Mesendoderm (in vitro differentiated cells): ENCODE data around the gene BDKRB2. TPM values are rescaled to one million over a fixed set of nuclear protein-coding genes. Genes with fewer than 3 reads are reported as not detected.

Experiments
- DNase-seq: peaks from one replicate; pipeline ENCODE4 v3.0.0; 2013
- H2AK5ac ChIP-seq: 2 replicates; pipeline ENCODE4 v1.6.1; 2013; ENCODE audit warnings: low read length, inconsistent platforms
- H2BK120ac ChIP-seq: 2 replicates; pipeline ENCODE4 v1.6.1; 2013; ENCODE audit warnings: low read depth, mild to moderate bottlenecking, low read length, moderate library complexity, mixed read lengths
- H2BK15ac ChIP-seq: replicated peaks from 2 replicates; pipeline ENCODE4 v1.6.1; 2013; ENCODE audit warnings: low read depth, mild to moderate bottlenecking, moderate library complexity
- H2BK5ac ChIP-seq: 2 replicates; pipeline ENCODE4 v1.6.1; 2013; ENCODE audit warnings: low read length, inconsistent platforms
- H3K18ac ChIP-seq: 2 replicates; pipeline ENCODE4 v1.6.1; 2013; ENCODE audit warnings: mild to moderate bottlenecking, low read length, mixed read lengths
- H3K23ac ChIP-seq: one replicate; pipeline ENCODE4 v1.6.1; 2013; ENCODE audit warnings: low read length
- H3K27ac ChIP-seq: 2 replicates; pipeline ENCODE4 v1.5.1; 2013; ENCODE audit warnings: low read depth, mild to moderate bottlenecking, inconsistent platforms, low read length, moderate library complexity
- H3K27me3 ChIP-seq: 2 replicates; pipeline ENCODE4 v1.6.1; 2013; ENCODE audit warnings: low read length, control low read depth, mild to moderate bottlenecking, inconsistent platforms; ENCODE audit not compliant: insufficient read depth, poor library complexity
- H3K36me3 ChIP-seq: 2 replicates; pipeline ENCODE4 v1.6.1; 2013; ENCODE audit warnings: low read length, inconsistent platforms; ENCODE audit not compliant: control insufficient read depth, insufficient read depth
- H3K4ac ChIP-seq: one replicate; pipeline ENCODE4 v1.6.1; 2013; ENCODE audit warnings: low read depth, mild to moderate bottlenecking, low read length, moderate library complexity
- H3K4me1 ChIP-seq: 2 replicates; pipeline ENCODE4 v1.6.1; 2013; ENCODE audit warnings: low read depth, low read length, inconsistent platforms; ENCODE audit not compliant: control insufficient read depth
- H3K4me2 ChIP-seq: 2 replicates; pipeline ENCODE4 v1.6.1; 2013; ENCODE audit warnings: low read length
- H3K4me3 ChIP-seq: 2 replicates; pipeline ENCODE4 v1.5.1; 2013; ENCODE audit warnings: mild to moderate bottlenecking, low read length
- H3K56ac ChIP-seq: one replicate; pipeline ENCODE4 v1.6.1; 2013; ENCODE audit warnings: low read length
- H3K79me1 ChIP-seq: 2 replicates; pipeline ENCODE4 v1.6.1; 2013; ENCODE audit warnings: low read length, inconsistent platforms
- H3K79me2 ChIP-seq: 2 replicates; pipeline ENCODE4 v1.6.1; 2013; ENCODE audit warnings: mild to moderate bottlenecking, low read length; ENCODE audit not compliant: control insufficient read depth, insufficient read depth
- H3K9ac ChIP-seq: 2 replicates; pipeline ENCODE4 v1.6.1; 2013; ENCODE audit warnings: low read length, inconsistent platforms
- H4K5ac ChIP-seq: one replicate; pipeline ENCODE4 v1.6.1; 2013; ENCODE audit warnings: low read length
- H4K8ac ChIP-seq: one replicate; pipeline ENCODE4 v1.6.1; 2013; ENCODE audit warnings: low read depth, mild to moderate bottlenecking, control low read depth, low read length, moderate library complexity
- WGBS: extraction: QIAGEN DNeasy Blood & Tissue Kit; methylation state at CpG from one replicate; pipeline ENCODE4 v1.1.7; 2013; ENCODE audit warnings: low lambda C conversion rate, missing lambda C conversion rate; ENCODE audit not compliant: insufficient coverage; ENCODE audit errors: extremely low coverage; 5-methylcytosine and 5-hydroxymethylcytosine counted together
- polyA plus RNA-seq, 2 experiments: library from polyadenylated mRNA; stranded (reverse); fragments of 200-250 nt; gene quantifications; one replicate each; pipeline ENCODE4 v1.2.3, GENCODE V29; 2013

BDKRB2 gene
- 3.1 TPM for polyA plus RNA-seq (2013, experiment 1 of 2)
- 3.3 TPM for polyA plus RNA-seq (2013, experiment 2 of 2)

DNA sequence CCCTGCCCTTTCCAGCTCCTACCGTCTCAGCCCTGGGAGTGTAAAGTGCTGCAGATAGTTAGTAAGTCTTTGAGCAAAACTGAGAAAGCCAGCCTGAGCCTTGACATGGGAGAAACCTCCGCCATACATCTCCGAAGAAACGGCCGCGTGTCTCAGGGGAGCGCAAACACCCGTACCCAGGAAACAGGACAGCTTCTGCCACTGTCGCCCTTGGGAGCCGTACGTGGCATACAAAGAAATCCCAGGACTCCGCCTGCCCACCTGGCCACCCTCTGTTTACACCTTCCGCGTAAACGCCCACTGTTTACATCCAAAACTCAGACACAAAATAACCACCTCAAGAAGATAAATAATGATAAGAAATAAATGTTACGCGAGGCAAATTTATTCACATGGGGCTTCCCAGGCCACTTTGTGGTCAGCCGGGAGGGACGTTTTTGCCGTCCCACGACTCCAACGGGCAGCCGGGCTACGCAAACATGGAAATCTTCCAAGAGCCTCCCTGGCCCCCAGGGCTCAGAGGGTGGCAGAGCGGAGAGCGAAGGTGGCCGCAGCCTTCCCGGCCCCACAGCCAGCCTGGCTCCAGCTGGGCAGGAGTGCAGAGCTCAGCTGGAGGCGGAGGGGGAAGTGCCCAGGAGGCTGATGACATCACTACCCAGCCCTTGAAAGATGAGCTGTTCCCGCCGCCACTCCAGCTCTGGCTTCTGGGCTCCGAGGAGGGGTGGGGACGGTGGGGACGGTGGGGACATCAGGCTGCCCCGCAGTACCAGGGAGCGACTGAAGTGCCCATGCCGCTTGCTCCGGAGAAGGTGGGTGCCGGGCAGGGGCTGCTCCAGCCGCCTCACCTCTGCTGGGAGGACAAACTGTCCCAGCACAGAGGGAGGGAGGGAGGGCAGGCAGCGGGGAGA is at the start of gene BDKRB2:
Gene BDKRB2, plus strand, starts transcription at position 689 of the 908 bp plus-strand sequence. CDS start 32,269 bp downstream, outside the sequence.
- no peak within 1 kb of the TSS for H4K8ac ChIP-seq
- peak within 1 kb of the TSS; percentile 19 for H2BK120ac ChIP-seq
- H2BK15ac ChIP-seq, result no peak within 1 kb of the TSS
- H3K4me3 ChIP-seq, result peak within 1 kb of the TSS; percentile 64
- no peak within 1 kb of the TSS for H3K4ac ChIP-seq
- no peak within 1 kb of the TSS for H4K5ac ChIP-seq
- no peak within 1 kb of the TSS for H2BK5ac ChIP-seq
- peak within 1 kb of the TSS; percentile 80 for H3K23ac ChIP-seq
- peak; percentile 89 for DNase-seq
- peaks cover 2% of the 10 kb centered on the region for H3K79me1 ChIP-seq
- H3K4me2 ChIP-seq, result peak within 1 kb of the TSS; percentile 83
- H3K4me1 ChIP-seq, result peaks cover 7% of the 10 kb centered on the region
- H3K27me3 ChIP-seq, result no peaks in the 10 kb centered on the region
- no CpG with 5 or more reads among the region's 41 CpGs for WGBS
- H3K36me3 ChIP-seq, result no peaks in the 10 kb centered on the region
- peak within 1 kb of the TSS; percentile 72 for H3K9ac ChIP-seq
- H3K27ac ChIP-seq, result no peak within 1 kb of the TSS
- H2AK5ac ChIP-seq, result no peak within 1 kb of the TSS
- peak within 1 kb of the TSS; percentile 91 for H3K56ac ChIP-seq
- peak within 1 kb of the TSS; percentile 24 for H3K18ac ChIP-seq
- no peaks in the 10 kb centered on the region for H3K79me2 ChIP-seq

DNA sequence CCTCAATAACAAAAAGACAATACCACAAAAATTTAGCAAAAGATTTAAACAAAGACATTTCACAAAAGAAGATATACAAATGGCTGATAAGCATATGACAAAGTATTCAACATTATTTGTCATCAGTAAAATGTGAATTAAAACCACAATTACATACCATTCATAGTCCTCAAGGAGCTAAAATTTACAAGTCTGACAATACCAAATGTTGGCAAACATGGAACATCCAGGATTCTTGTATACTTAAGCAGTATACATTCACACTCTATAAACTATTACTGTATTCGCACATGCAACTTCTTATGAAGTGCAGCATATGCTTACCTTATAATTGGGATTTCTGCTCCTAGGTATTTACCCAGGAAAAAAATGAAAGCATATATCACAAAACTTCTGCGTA is 49.7 kb upstream of the BDKRB2 start:
- Histone ChIP-seq H3K4me1 (no peaks in the 10 kb centered on the region), H4K5ac (no peak overlapping the region), H3K9ac (no peak overlapping the region), H3K56ac (no peak overlapping the region), H2AK5ac (no peak overlapping the region), H3K23ac (no peak overlapping the region), H3K79me1 (no peaks in the 10 kb centered on the region), H3K79me2 (no peaks in the 10 kb centered on the region), H4K8ac (no peak overlapping the region), H3K4me3 (no peak overlapping the region), H2BK5ac (no peak overlapping the region), H3K4ac (no peak overlapping the region), H3K36me3 (no peaks in the 10 kb centered on the region), H2BK120ac (no peak overlapping the region), H2BK15ac (no peak overlapping the region), H3K27ac (no peak overlapping the region), H3K18ac (no peak overlapping the region), H3K27me3 (no peaks in the 10 kb centered on the region), H3K4me2 (no peak overlapping the region)
- DNase-seq, result no peak
- WGBS, result no CpG with 5 or more reads among the region's 2 CpGs

DNA sequence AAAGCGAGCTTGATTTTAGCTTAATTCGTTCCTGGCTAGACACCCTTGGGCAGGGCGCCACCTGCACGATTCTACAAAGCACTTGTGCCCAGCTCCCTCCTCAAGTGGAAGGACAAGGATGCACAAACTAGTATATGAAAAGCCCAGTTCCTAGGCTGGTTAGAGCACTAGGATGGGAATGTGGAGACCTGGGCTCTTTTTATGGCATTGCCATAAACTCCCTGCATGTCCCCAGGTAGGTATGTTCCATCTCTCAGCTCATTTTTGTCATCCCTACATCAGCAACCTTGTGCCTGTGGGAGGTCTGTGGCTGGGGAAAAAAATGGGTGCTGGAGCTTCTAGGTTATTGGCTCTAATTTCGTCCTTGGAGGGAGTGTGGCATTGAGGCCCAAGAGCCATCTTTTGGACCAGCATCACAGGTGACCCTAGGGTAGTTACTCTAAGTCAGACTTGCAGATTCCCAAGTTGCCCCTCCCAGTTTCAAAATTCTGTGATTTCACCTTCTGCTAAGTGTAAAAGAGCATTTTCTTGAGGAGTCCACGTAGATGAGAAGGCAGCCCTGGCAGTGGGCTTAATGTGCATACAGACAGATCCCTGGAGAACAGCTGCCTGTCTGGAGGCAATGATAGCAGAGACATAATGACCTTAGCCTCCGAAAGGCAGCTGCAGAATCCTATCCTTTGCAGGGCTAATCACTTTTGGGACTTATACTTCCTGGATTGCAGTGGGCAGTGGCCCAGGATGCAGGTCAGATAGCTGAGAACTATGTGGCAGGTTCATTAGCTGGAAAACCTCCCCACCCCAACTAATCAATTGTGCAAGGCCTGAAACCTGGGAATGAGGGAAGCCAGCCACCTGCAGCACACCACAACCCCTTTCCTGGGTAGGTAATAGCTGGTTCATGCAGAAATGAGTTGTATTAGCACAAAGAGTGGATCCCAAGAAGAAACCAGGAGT is 47.6 kb upstream of the BDKRB2 start:
- no peak overlapping the region for H3K18ac ChIP-seq
- H2BK15ac ChIP-seq, result no peak overlapping the region
- H3K4me2 ChIP-seq, result no peak overlapping the region
- H3K27ac ChIP-seq, result no peak overlapping the region
- no peaks in the 10 kb centered on the region for H3K27me3 ChIP-seq
- H3K79me2 ChIP-seq, result no peaks in the 10 kb centered on the region
- no peak overlapping the region for H3K9ac ChIP-seq
- H2AK5ac ChIP-seq, result no peak overlapping the region
- H3K4ac ChIP-seq, result no peak overlapping the region
- H3K79me1 ChIP-seq, result no peaks in the 10 kb centered on the region
- no peak overlapping the region for H4K8ac ChIP-seq
- no peak overlapping the region for H3K56ac ChIP-seq
- H2BK5ac ChIP-seq, result no peak overlapping the region
- no peak for DNase-seq
- no peak overlapping the region for H2BK120ac ChIP-seq
- no peaks in the 10 kb centered on the region for H3K4me1 ChIP-seq
- H3K23ac ChIP-seq, result no peak overlapping the region
- WGBS, result no CpG with 5 or more reads among the region's 7 CpGs
- no peaks in the 10 kb centered on the region for H3K36me3 ChIP-seq
- H4K5ac ChIP-seq, result no peak overlapping the region
- H3K4me3 ChIP-seq, result no peak overlapping the region

- Histone ChIP-seq H3K23ac (no peak overlapping the region), H3K4ac (no peak overlapping the region), H4K5ac (no peak overlapping the region), H3K56ac (no peak overlapping the region), H2BK5ac (no peak overlapping the region), H3K27me3 (no peaks in the 10 kb centered on the region), H3K9ac (no peak overlapping the region), H3K4me3 (no peak overlapping the region), H2BK15ac (no peak overlapping the region), H3K79me2 (no peaks in the 10 kb centered on the region), H2AK5ac (no peak overlapping the region), H2BK120ac (no peak overlapping the region), H3K79me1 (no peaks in the 10 kb centered on the region), H3K4me2 (no peak overlapping the region), H3K36me3 (no peaks in the 10 kb centered on the region), H4K8ac (no peak overlapping the region), H3K27ac (no peak overlapping the region), H3K18ac (no peak overlapping the region), H3K4me1 (no peaks in the 10 kb centered on the region)
- no peak for DNase-seq
- no CpG with 5 or more reads among the region's 7 CpGs for WGBS
Observed at GRCh38 chr14:96158735-96159134, 45.9 kb upstream of the BDKRB2 start.

- Histone ChIP-seq H3K79me2 (no peaks in the 10 kb centered on the region), H3K56ac (no peak overlapping the region), H3K27me3 (no peaks in the 10 kb centered on the region), H3K23ac (no peak overlapping the region), H3K4me2 (no peak overlapping the region), H3K4me1 (no peaks in the 10 kb centered on the region), H3K4ac (no peak overlapping the region), H3K4me3 (no peak overlapping the region), H4K8ac (no peak overlapping the region), H3K18ac (no peak overlapping the region), H3K79me1 (no peaks in the 10 kb centered on the region), H4K5ac (no peak overlapping the region), H2BK5ac (no peak overlapping the region), H2AK5ac (no peak overlapping the region), H3K27ac (no peak overlapping the region), H3K36me3 (no peaks in the 10 kb centered on the region), H2BK15ac (no peak overlapping the region), H3K9ac (no peak overlapping the region), H2BK120ac (no peak overlapping the region)
- no peak for DNase-seq
- no CpG with 5 or more reads among the region's 8 CpGs for WGBS
Observed at GRCh38 chr14:96160076-96160912, 44.3 kb upstream of the BDKRB2 start.
